K562 (cell line): ENCODE data around the gene ITPKB. TPM values are rescaled to one million over a fixed set of nuclear protein-coding genes. Genes with fewer than 3 reads are reported as not detected.

Experiments used
- ARID4B ChIP-seq: sonication (generic); formaldehyde crosslinking; IDR thresholded peaks from 2 replicates; pipeline ENCODE4 v1.8.0; 2022; ENCODE audit warnings: mild to moderate bottlenecking, missing genetic modification reagents
- JUND ChIP-seq, 2 experiments: IDR thresholded peaks; 2 replicates in 1 of 2; 3 replicates in 1 of 2; pipeline ENCODE4 v1.6.1; 2011; ENCODE audit warnings: borderline replicate concordance in 2 of 2, low read depth in 2 of 2, low read length in 2 of 2, improper control_type of control experiment in 1 of 2, missing biosample characterization in 1 of 2, missing genetic modification characterization in 1 of 2, missing genetic modification reagents in 1 of 2
- NCOA1 ChIP-seq: fragments of 450-650 bp; IDR thresholded peaks from 2 replicates; pipeline ENCODE4 v1.6.1; 2016; ENCODE audit warnings: low read depth
- NUFIP1 ChIP-seq: fragments of 450-650 bp; IDR thresholded peaks from 2 replicates; pipeline ENCODE4 v1.6.1; 2018; ENCODE audit not compliant: partially characterized antibody
- ZNF3 ChIP-seq: fragments of 250-450 bp; sonication (Bioruptor Pico); IDR thresholded peaks from 2 replicates; pipeline ENCODE4 v1.5.0; 2021; ENCODE audit warnings: mild to moderate bottlenecking, moderate library complexity
- polyA plus RNA-seq, 8 experiments: library from polyadenylated mRNA; depleted of rRNA in 4 of 8; stranded (reverse) in 5 of 8; unstranded in 3 of 8; fragments of >200 nt; fragmentation: Nextera tagmentation in 2 of 8; fragmentation: Illumina TruSeq in 1 of 8; extraction: Ambion mirVana in 2 of 8; extraction: Trizol in 1 of 8; gene quantifications; 2 replicates each; pipeline versions ENCODE4 v1.2.1 to v1.2.3, GENCODE V29; 2011 to 2014; ENCODE audit warnings: inconsistent platforms in 1 of 8, missing spikeins in 1 of 8
- total RNA-seq, 7 experiments: library from RNA; depleted of rRNA in 6 of 7; stranded (reverse); fragments of >200 nt in 6 of 7; fragmentation: Illumina TruSeq in 2 of 7; extraction: Trizol in 2 of 7; gene quantifications; 2 replicates each; pipeline versions ENCODE4 v1.2.1 to v1.2.3, GENCODE V29; 2011 to 2021; ENCODE audit warnings: low replicate concordance in 1 of 7
- TF ChIP-seq, protein P1 (sequence below), 2 experiments: fragments of 450-650 bp in 1 of 2; sonication (generic) in 1 of 2; formaldehyde crosslinking in 1 of 2; IDR thresholded peaks; 2 replicates each; pipeline versions ENCODE4 v1.7.1 to v1.9.0; 2016 to 2022; ENCODE audit warnings: inconsistent platforms in 1 of 2, mild to moderate bottlenecking in 1 of 2, missing genetic modification reagents in 1 of 2

The ITPKB gene
- total and polyA plus RNA-seq, 9 of the 15 experiments (the other 6 are each of a cell fraction or from before 2014, with no cell fraction given), result 0.01 to 0.22 TPM; not detected in 7

- TF ChIP-seq, protein P1, sequence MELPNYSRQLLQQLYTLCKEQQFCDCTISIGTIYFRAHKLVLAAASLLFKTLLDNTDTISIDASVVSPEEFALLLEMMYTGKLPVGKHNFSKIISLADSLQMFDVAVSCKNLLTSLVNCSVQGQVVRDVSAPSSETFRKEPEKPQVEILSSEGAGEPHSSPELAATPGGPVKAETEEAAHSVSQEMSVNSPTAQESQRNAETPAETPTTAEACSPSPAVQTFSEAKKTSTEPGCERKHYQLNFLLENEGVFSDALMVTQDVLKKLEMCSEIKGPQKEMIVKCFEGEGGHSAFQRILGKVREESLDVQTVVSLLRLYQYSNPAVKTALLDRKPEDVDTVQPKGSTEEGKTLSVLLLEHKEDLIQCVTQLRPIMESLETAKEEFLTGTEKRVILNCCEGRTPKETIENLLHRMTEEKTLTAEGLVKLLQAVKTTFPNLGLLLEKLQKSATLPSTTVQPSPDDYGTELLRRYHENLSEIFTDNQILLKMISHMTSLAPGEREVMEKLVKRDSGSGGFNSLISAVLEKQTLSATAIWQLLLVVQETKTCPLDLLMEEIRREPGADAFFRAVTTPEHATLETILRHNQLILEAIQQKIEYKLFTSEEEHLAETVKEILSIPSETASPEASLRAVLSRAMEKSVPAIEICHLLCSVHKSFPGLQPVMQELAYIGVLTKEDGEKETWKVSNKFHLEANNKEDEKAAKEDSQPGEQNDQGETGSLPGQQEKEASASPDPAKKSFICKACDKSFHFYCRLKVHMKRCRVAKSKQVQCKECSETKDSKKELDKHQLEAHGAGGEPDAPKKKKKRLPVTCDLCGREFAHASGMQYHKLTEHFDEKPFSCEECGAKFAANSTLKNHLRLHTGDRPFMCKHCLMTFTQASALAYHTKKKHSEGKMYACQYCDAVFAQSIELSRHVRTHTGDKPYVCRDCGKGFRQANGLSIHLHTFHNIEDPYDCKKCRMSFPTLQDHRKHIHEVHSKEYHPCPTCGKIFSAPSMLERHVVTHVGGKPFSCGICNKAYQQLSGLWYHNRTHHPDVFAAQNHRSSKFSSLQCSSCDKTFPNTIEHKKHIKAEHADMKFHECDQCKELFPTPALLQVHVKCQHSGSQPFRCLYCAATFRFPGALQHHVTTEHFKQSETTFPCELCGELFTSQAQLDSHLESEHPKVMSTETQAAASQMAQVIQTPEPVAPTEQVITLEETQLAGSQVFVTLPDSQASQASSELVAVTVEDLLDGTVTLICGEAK (IDR thresholded peaks at IDR 0.05), result no peak
- TF ChIP-seq, protein P1 (CRISPR knock-in tag; IDR thresholded peaks at IDR 0.05), result no peak
- TF ChIP-seq ARID4B (CRISPR knock-in tag) (no peak), JUND (IDR thresholded peaks at IDR 0.05; ENCODE audit: borderline replicate concordance, low read depth, low read length) (no peak), JUND (tag; IDR thresholded peaks at IDR 0.05; ENCODE audit: borderline replicate concordance, low read depth, low read length) (no peak), NCOA1 (no peak), NUFIP1 (no peak), ZNF3 (CRISPR knock-in tag) (no peak)
Measured at GRCh38 chr1:226661965-226662364, 77.1 kb downstream of the ITPKB start (continued).
